HepG2 (cell line): ENCODE results near the gene CAPZB. TPM values are rescaled to one million over a fixed set of nuclear protein-coding genes. Genes with fewer than 3 reads are reported as not detected.

Experiments used
- DMAP1 ChIP-seq: IDR thresholded peaks from 2 replicates; pipeline ENCODE4 v1.6.1; 2016
- EP300 ChIP-seq, 3 experiments: sonication (generic) in 1 of 3; formaldehyde crosslinking in 1 of 3; IDR thresholded peaks; 2 replicates each; pipeline versions ENCODE4 v1.5.1 to v1.6.1; 2011 to 2020; ENCODE audit warnings: low read depth in 2 of 3, low read length in 2 of 3, borderline replicate concordance in 1 of 3, improper control_type of control experiment in 1 of 3, mild to moderate bottlenecking in 1 of 3, missing genetic modification reagents in 1 of 3, moderate library complexity in 1 of 3
- FOXK1 ChIP-seq: sonication (generic); formaldehyde crosslinking; IDR thresholded peaks from 2 replicates; pipeline ENCODE4 v1.4.0; 2020; ENCODE audit warnings: low read depth, missing genetic modification reagents, borderline replicate concordance
- FOXP1 ChIP-seq, 2 experiments: fragments of 450-650 bp in 1 of 2; IDR thresholded peaks; 2 replicates each; pipeline ENCODE4 v1.6.1; 2017 to 2018; ENCODE audit warnings: antibody characterized with exemption in 1 of 2
- GATAD2A ChIP-seq: IDR thresholded peaks from 2 replicates; pipeline ENCODE4 v1.6.1; 2016
- KAT8 ChIP-seq: IDR thresholded peaks from 2 replicates; pipeline ENCODE4 v1.6.1; 2016; ENCODE audit warnings: missing genetic modification reagents, missing compliant biosample characterization
- MED13 ChIP-seq: sonication (generic); formaldehyde crosslinking; IDR thresholded peaks from 2 replicates; pipeline ENCODE4 v1.5.0; 2020; ENCODE audit warnings: missing genetic modification reagents
- NR0B2 ChIP-seq: sonication (generic); formaldehyde crosslinking; IDR thresholded peaks from 2 replicates; pipeline ENCODE4 v1.4.0; 2020; ENCODE audit warnings: mild to moderate bottlenecking, missing genetic modification reagents
- PAX8 ChIP-seq: sonication (generic); formaldehyde crosslinking; IDR thresholded peaks from 2 replicates; pipeline ENCODE4 v1.8.0; 2022; ENCODE audit warnings: mild to moderate bottlenecking, missing genetic modification reagents, borderline replicate concordance
- SATB2 ChIP-seq: sonication (generic); formaldehyde crosslinking; IDR thresholded peaks from 2 replicates; pipeline ENCODE4 v1.5.0; 2020; ENCODE audit warnings: missing genetic modification reagents
- SOX13 ChIP-seq, 3 experiments: fragments of 450-650 bp in 1 of 3; sonication (generic) in 1 of 3; formaldehyde crosslinking in 1 of 3; IDR thresholded peaks in 2 of 3; conservative IDR thresholded peaks in 1 of 3; 2 replicates each; pipeline versions ENCODE4 v1.5.0 to v1.6.1; 2016 to 2020; ENCODE audit warnings: antibody characterized with exemption in 1 of 3, mild to moderate bottlenecking in 1 of 3, missing compliant biosample characterization in 1 of 3, missing genetic modification reagents in 1 of 3, moderate library complexity in 1 of 3
- SOX6 ChIP-seq, 2 experiments: fragments of 450-650 bp in 1 of 2; sonication (generic) in 1 of 2; formaldehyde crosslinking in 1 of 2; IDR thresholded peaks; 2 replicates each; pipeline versions ENCODE4 v1.4.0 to v1.6.1; 2017 to 2020; ENCODE audit warnings: antibody characterized with exemption in 1 of 2, mild to moderate bottlenecking in 1 of 2, missing genetic modification reagents in 1 of 2
- TEAD3 ChIP-seq: optimal IDR thresholded peaks from 2 replicates; pipeline ENCODE3; 2016; ENCODE audit warnings: borderline replicate concordance
- ZGPAT ChIP-seq: IDR thresholded peaks from 2 replicates; pipeline ENCODE4 v1.6.1; 2016; ENCODE audit warnings: mild to moderate bottlenecking
- ZHX2 ChIP-seq, 2 experiments: sonication (generic) in 1 of 2; formaldehyde crosslinking in 1 of 2; IDR thresholded peaks; 2 replicates each; pipeline versions ENCODE4 v1.6.1 to v1.9.0; 2014 to 2022; ENCODE audit warnings: antibody characterized with exemption in 1 of 2, borderline replicate concordance in 1 of 2, inconsistent platforms in 1 of 2, low read depth in 1 of 2, missing genetic modification reagents in 1 of 2
- ZNF354B ChIP-seq: sonication (generic); formaldehyde crosslinking; IDR thresholded peaks from 2 replicates; pipeline ENCODE4 v1.8.0; 2022; ENCODE audit warnings: mild to moderate bottlenecking, missing genetic modification reagents
- ZNF501 ChIP-seq: sonication (generic); formaldehyde crosslinking; IDR thresholded peaks from 2 replicates; pipeline ENCODE4 v1.5.1; 2020; ENCODE audit warnings: mild to moderate bottlenecking, moderate library complexity, missing genetic modification reagents
- ZNF607 ChIP-seq: sonication (generic); formaldehyde crosslinking; IDR thresholded peaks from 2 replicates; pipeline ENCODE4 v1.5.1; 2020; ENCODE audit warnings: missing genetic modification reagents, mild to moderate bottlenecking, borderline replicate concordance
- ZNF724P ChIP-seq: sonication (generic); formaldehyde crosslinking; IDR thresholded peaks from 2 replicates; pipeline ENCODE4 v1.8.0; 2022; ENCODE audit warnings: missing genetic modification reagents, borderline replicate concordance
- polyA plus RNA-seq, 8 experiments: library from polyadenylated mRNA; depleted of rRNA in 3 of 8; stranded (reverse) in 7 of 8; unstranded in 1 of 8; fragments of >200 nt; fragmentation: Illumina TruSeq in 4 of 8; extraction: Trizol in 4 of 8; gene quantifications; 2 replicates each; pipeline versions ENCODE4 v1.2.1 to v1.2.3, GENCODE V29; 2011 to 2016; ENCODE audit warnings: low read depth in 4 of 8, missing spikeins in 1 of 8, mixed read lengths in 1 of 8; ENCODE audit not compliant: insufficient read depth in 1 of 8
- total RNA-seq, 5 experiments: library from RNA; depleted of rRNA; stranded (reverse); fragments of >200 nt; fragmentation: Illumina TruSeq; extraction: Trizol; gene quantifications; 2 replicates each; pipeline ENCODE4 v1.2.3, GENCODE V29; 2016; ENCODE audit warnings: low read depth in 1 of 5

The CAPZB gene
- total and polyA plus RNA-seq, 2 of the 13 experiments (the other 11 are each of a cell fraction or from before 2014, with no cell fraction given): 58.9 to 76.9 TPM

GRCh38 chr1:19427087-19427781, 58.1 kb downstream of the CAPZB start (continued):
- TF ChIP-seq EP300 (IDR thresholded peaks at IDR 0.05; ENCODE audit: low read depth in 2 of 2, low read length in 2 of 2) (peak in 1 of 2 experiments; percentile 83; a peak in 2 of 4 replicates), EP300 (CRISPR knock-in tag; IDR thresholded peaks at IDR 0.05; ENCODE audit: borderline replicate concordance) (peak; percentile 41; the same call in 1 of the 2 replicates), GATAD2A (CRISPR knock-in tag) (0 out of 2 replicates have a peak, but pooled peaks have one; percentile 9), KAT8 (CRISPR knock-in tag) (no peak), DMAP1 (CRISPR knock-in tag) (peak; percentile 30; the same call in 1 of the 2 replicates), ZNF501 (0 out of 2 replicates have a peak, but pooled peaks have one; percentile 28), ZHX2 (IDR thresholded peaks at IDR 0.05; ENCODE audit: low read depth) (no peak), ZHX2 (CRISPR knock-in tag; IDR thresholded peaks at IDR 0.05; ENCODE audit: borderline replicate concordance) (no peak), SATB2 (no peak), FOXK1 (CRISPR knock-in tag) (0 out of 2 replicates have a peak, but pooled peaks have one; percentile 16), ZGPAT (peak; percentile 20; the same call in 1 of the 2 replicates), ZNF607 (no peak), FOXP1 (IDR thresholded peaks at IDR 0.05) (no peak), FOXP1 (CRISPR knock-in tag; IDR thresholded peaks at IDR 0.05) (peak; percentile 54; the same call in 1 of the 2 replicates), SOX13 (IDR thresholded peaks at IDR 0.05) (no peak), SOX13 (CRISPR knock-in tag; conservative IDR thresholded peaks at IDR 0.05 in 1 of 2, IDR thresholded peaks at IDR 0.05 in 1 of 2) (peak in 1 of 2 experiments; percentile 73; a peak in 1 of 4 replicates), ZNF354B (no peak), TEAD3 (CRISPR knock-in tag) (peak; percentile 73), PAX8 (CRISPR knock-in tag) (no peak), ZNF724P (CRISPR knock-in tag) (no peak), NR0B2 (CRISPR knock-in tag) (no peak), MED13 (CRISPR knock-in tag) (0 out of 2 replicates have a peak, but pooled peaks have one; percentile 26), SOX6 (IDR thresholded peaks at IDR 0.05) (no peak), SOX6 (CRISPR knock-in tag; IDR thresholded peaks at IDR 0.05) (0 out of 2 replicates have a peak, but pooled peaks have one; percentile 37)
